ENCODE measurements around the gene EBI3.
"Not testable (repeated sequence)": the region's sequence is repeated elsewhere in the genome, so short reads cannot be mapped to it uniquely, and the experiment has no call there.

The EBI3 gene

GRCh38 chr19:4241824-4242430, 12.6 kb downstream of the EBI3 start:
- no peak overlapping the region for H3K4me3 ChIP-seq (ENCODE audit: low read depth, low read length)
- POLR2A ChIA-PET: no interaction called here
- TF ChIP-seq CTCF (IDR thresholded peaks at IDR 0.05; ENCODE audit: insufficient read depth, low read length, missing control alignments): no peak
- CTCF ChIA-PET: interaction anchor here (0.7 to 5.9 kb wide), 3 partner anchors 9 to 160 kb away, joined by 3 to 31 read pairs (median 3); partner anchors contain the start of gene CHAF1A
- no peak for DNase-seq (ENCODE audit: low read depth, low spot score)

DNA sequence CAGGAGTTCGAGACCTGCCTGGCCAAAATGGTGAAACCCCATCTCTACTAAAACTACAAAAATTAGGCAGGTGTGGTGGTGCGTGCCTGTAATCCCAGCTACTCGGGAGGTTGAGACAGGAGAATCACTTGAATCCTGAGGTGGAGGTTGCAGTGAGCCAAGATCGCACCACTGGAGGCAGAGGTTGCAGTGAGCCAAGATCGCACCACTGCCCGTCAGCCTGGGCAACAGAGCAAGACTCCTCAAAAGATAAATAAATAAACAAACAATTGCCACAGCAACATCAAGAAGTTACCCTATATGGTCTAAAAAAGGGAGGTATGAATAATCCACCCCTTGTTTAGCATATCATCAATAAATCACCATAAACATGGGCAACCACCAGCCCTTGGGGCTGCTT, 16.6 kb downstream of the EBI3 start:
- DNase-seq (ENCODE audit: low read depth, low spot score); POLR2A ChIA-PET; H3K4me3 ChIP-seq (ENCODE audit: low read depth, low read length): not testable (repeated sequence)
- CTCF ChIA-PET: interaction anchor here (5.9 kb wide), 1 partner anchor 13 kb away, joined by 31 read pairs; no protein-coding TSS in a partner anchor

DNA sequence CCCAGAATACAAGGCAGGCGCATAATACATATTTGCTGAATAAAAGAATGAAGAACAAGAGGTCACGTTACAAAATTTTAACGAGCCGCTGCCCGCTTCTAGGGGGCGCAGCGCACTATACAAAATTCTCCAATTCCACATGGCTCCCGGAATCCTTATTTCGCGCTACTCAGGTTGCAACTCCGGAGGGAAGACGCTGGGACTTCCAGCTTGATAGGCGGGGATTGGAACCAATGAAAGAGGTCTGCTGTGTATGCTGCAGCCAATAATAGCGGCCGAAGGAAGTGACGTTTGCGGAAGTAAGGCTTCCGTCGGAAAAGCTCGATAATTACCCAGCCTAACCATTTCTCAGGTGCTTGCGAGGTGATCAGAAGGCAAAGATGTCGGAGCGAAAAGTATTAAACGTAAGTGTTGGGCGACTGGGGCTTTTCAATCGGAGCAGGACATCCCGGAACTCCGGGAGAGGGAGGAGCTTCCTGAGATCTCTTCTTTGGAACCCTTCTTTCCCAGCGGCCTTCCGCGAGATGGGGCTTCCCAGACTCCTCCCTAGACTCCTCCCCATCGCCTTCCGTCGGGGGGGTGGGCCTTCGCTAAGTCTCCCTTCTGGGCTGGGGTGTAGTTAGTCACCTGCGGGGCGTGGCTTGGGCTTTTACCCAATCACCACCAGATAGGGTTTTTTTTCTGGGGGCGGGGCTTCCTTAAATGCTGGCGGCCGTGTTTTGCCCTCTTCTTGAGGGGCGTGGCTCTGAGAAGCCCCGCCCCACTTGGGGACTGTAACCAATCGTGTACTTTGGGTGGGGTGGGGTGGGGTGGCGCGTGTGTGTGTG, 17.7 kb downstream of the EBI3 start, which contains the start of gene YJU2:
Gene YJU2 (plus strand): TSS at position 314 of the 827 bp plus-strand sequence. CDS start 67 bp downstream, at position 381.
- TF ChIP-seq CTCF (IDR thresholded peaks at IDR 0.05; ENCODE audit: insufficient read depth, low read length, missing control alignments): peak; percentile 52
- ChIA-PET POLR2A (interaction anchor here (1.1 to 1.2 kb wide), 2 partner anchors 9 to 45 kb away, joined by 3 to 4 read pairs; no protein-coding TSS in a partner anchor), CTCF (interaction anchor here (0.6 to 1.3 kb wide), 8 partner anchors 9 to 293 kb away, joined by 3 to 7 read pairs (median 4); partner anchors contain the start of gene LRG1)
- DNase-seq (ENCODE audit: low read depth, low spot score): peak; percentile 97
- H3K4me3 ChIP-seq (ENCODE audit: low read depth, low read length): peak within 1 kb of the TSS; percentile 87

GRCh38 chr19:4256563-4256962, 27.2 kb downstream of the EBI3 start:
- ChIA-PET POLR2A (no interaction called here), CTCF (interaction anchor here (2.0 to 5.0 kb wide), 2 partner anchors 10 to 12 kb away, joined by 7 to 22 read pairs; partner anchors contain the start of gene YJU2)
- H3K4me3 ChIP-seq (ENCODE audit: low read depth, low read length): no peak overlapping the region
- no peak for TF ChIP-seq CTCF (IDR thresholded peaks at IDR 0.05; ENCODE audit: insufficient read depth, low read length, missing control alignments)
- no peak for DNase-seq (ENCODE audit: low read depth, low spot score)

- DNase-seq (ENCODE audit: low read depth, low spot score): no peak
- CTCF ChIA-PET: interaction anchor here (2.0 to 5.0 kb wide), 2 partner anchors 10 to 11 kb away, joined by 7 to 22 read pairs; partner anchors contain the start of gene YJU2
- no peak overlapping the region for H3K4me3 ChIP-seq (ENCODE audit: low read depth, low read length)
- no peak for TF ChIP-seq CTCF (IDR thresholded peaks at IDR 0.05; ENCODE audit: insufficient read depth, low read length, missing control alignments)
- POLR2A ChIA-PET: no interaction called here
Observed at GRCh38 chr19:4257025-4257424, 27.7 kb downstream of the EBI3 start.

DNA sequence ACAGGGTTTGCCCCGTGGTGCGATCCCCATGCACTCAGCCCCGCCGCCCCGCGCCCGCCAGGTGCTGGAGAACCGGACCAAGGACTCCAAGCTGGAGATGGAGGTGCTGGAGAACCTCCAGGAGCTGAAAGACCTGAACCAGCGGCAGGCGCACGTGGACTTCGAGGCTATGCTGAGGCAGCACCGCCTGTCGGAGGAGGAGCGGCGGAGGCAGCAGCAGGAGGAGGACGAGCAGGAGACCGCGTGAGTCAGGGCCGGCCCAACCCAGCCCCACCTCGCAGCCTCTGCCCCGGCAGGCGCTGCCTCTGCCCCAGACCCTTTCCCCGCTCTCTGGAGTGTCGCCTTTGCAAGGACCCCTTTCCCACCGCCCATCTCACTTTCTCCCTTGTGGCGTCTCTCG, 28.9 kb downstream of the EBI3 start:
- no peak for DNase-seq (ENCODE audit: low read depth, low spot score)
- H3K4me3 ChIP-seq (ENCODE audit: low read depth, low read length): no peak overlapping the region
- ChIA-PET CTCF (interaction anchor here (5.0 kb wide), 1 partner anchor 10 kb away, joined by 22 read pairs; no protein-coding TSS in a partner anchor), POLR2A (no interaction called here)
- no peak for TF ChIP-seq CTCF (IDR thresholded peaks at IDR 0.05; ENCODE audit: insufficient read depth, low read length, missing control alignments)

Measured in AG04449 (cell line).